GM04504 (cell line): ENCODE results near the gene KCND1.

Experiments
- DNase-seq: peaks from one replicate; pipeline ENCODE4 v3.0.0-alpha.2; 2012; ENCODE audit warnings: low read depth

The KCND1 gene

DNA sequence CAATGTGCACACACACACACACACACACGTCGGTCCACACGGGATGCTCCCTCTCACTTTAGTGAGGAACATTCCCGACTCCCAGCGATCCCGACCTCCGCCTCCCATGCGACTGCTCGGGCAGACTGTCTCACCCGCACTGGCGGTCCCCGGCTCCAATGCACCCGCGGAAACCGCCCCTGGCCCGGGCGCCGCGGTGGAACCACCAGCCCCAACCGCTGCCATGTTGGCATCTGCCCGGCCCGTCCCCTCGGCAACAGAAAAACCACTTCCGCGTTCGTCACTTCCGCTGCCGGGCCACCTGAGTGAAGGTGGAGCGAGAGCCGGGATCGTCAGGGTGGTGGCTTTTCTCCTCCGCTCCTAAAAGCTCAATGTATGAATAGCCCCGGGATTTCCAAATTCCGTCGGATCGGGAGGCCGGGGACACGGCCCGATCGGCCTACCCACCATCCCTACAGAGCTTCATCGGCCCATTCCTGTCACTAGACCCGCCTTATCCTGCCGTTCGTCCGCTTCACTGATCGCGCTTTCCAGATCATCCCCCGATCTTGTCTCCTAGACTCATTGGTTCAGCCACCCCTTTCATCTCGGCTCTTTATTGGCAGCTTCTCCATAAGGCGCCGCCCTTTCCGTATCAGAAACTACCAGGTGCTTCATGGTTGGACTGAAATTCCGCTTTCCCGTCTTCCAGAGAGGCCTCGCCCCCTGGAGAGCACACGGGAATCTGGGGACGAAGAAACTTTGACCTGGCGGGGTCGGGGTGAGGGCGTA, 60.0 kb downstream of the KCND1 start, which contains the start of gene SLC35A2:
TSS of gene SLC35A2 (minus strand) at position 235 of the 771 bp plus-strand sequence. CDS start at position 225, 10 bp downstream.
- no peak for DNase-seq
